GM19025 (cell line): ENCODE data around the gene DIAPH1.

Experiments
- ATAC-seq: cut with Tn5 transposase; IDR thresholded peaks from one replicate; pipeline ENCODE4 v1.9.1; 2021; ENCODE audit warnings: mild to moderate bottlenecking, low read depth, moderate library complexity; ENCODE audit not compliant: unreplicated experiment

DIAPH1 gene

DNA sequence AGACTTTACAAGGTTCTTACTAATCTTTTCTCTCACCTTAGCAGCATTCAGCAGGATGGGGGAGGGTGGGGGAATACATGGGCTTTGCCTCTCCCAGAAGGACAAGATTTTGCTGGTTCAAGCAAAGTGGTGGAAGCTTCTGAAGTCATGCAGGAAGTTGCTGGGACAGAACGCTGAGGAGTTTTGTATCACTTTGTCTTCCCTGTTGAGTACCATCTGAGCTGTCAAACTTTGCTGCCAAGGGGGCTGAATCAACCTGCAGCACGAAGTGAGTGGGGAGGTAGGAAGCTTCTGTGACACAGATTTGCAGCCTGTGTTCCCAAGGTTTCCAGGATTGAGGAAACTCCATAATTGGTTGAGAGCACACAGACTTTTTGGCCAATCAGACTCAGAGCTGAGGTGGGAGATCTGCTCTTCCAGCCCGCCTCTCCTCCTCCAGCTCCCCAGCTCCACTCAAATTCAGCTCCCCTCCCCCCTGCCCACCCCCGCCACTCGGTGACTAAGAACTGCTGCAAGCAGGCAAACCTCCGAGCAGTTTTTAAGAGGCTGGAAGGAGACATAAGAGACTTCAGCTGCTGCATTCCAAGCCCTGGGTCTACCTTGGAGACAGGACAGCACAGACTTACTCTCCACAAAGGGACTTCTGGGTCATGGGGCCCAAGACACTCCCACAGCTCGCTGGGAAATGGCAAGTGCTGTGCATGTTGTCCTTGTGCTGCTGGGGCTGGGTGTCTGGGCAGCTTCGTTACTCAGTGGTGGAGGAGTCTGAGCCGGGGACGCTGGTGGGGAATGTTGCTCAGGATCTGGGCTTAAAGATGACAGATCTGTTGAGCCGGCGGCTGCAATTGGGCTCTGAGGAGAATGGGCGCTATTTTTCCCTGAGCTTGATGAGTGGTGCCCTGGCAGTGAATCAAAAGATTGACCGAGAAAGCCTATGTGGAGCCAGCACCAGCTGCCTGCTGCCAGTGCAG is 129.9 kb downstream of the DIAPH1 start, which contains the start of gene PCDHGC5:
Gene PCDHGC5 (plus strand): TSS at position 491 of the 971 bp plus-strand sequence. CDS start 160 bp downstream, at position 651.
- no peak for ATAC-seq

- no peak for ATAC-seq
Observed at GRCh38 chr5:141487131-141487530, 131.7 kb downstream of the DIAPH1 start.

- no peak for ATAC-seq
Observed at GRCh38 chr5:141486091-141486490, 132.7 kb downstream of the DIAPH1 start.

DNA sequence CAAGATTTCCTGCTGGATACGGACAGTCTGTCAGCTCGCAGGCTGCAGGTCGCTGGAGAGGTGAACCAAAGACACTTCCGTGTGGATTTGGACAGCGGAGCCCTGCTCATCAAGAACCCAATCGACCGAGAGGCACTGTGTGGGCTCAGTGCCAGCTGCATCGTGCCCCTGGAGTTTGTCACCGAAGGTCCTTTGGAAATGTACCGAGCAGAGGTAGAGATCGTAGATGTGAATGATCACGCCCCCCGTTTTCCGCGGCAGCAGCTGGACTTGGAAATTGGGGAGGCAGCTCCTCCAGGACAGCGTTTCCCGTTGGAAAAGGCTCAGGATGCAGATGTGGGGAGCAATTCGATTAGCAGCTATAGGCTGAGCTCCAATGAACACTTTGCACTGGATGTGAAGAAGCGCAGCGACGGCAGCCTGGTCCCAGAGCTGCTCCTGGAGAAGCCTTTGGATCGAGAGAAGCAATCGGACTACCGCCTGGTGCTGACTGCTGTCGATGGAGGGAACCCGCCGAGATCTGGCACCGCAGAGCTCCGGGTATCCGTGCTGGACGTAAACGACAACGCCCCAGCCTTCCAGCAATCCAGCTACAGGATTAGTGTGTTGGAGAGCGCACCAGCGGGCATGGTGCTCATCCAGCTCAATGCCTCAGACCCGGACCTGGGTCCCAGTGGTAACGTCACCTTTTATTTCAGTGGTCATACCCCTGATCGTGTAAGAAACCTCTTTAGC is 133.3 kb downstream of the DIAPH1 start:
- ATAC-seq = no peak

DNA sequence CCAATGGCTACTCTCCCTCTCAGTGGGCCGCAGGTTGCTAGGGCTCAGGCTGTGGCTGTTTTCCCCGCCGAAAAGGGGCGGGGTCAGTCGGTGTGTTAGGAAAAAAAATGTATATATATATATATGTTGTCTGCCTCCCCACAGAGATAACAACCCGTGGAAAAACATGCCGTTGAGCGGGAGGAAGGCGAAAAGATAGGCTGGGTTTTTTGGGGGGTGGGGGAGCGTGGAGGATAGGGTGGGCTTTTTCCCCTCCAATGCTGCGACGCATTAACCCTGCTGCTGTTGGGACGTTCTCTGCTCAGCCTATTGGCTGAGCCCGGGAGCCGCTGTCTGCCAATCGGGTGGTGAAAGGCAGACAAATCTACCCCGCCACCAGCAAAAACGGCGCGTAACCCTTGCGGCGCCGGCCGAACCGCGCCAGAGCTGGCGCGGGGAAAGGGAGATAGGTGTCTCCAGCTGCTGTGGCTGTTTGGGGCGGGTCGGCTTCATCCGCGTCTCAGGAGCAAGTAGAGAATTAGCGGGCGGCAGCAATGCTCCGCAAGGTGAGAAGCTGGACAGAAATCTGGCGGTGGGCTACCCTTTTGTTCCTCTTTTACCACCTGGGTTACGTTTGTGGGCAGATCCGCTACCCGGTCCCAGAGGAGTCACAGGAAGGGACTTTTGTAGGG is 134.0 kb downstream of the DIAPH1 start, which contains the start of gene PCDHGC4:
Gene PCDHGC4 (plus strand): TSS at position 390 of the 671 bp plus-strand sequence. CDS start 144 bp downstream, at position 534.
- ATAC-seq = no peak

GRCh38 chr5:141484310-141484640 is 134.5 kb downstream of the DIAPH1 start:
- ATAC-seq = no peak

- no peak for ATAC-seq
Observed at GRCh38 chr5:141483902-141484301, 134.9 kb downstream of the DIAPH1 start.

- ATAC-seq = no peak
Observed at GRCh38 chr5:141479776-141480175, 139.0 kb downstream of the DIAPH1 start.

- no peak for ATAC-seq
Observed at GRCh38 chr5:141478321-141478945, 140.4 kb downstream of the DIAPH1 start.

- no peak for ATAC-seq
Observed at GRCh38 chr5:141477815-141478214, 141.0 kb downstream of the DIAPH1 start.

GRCh38 chr5:141477044-141477575 is 141.7 kb downstream of the DIAPH1 start:
- ATAC-seq = no peak

DNA sequence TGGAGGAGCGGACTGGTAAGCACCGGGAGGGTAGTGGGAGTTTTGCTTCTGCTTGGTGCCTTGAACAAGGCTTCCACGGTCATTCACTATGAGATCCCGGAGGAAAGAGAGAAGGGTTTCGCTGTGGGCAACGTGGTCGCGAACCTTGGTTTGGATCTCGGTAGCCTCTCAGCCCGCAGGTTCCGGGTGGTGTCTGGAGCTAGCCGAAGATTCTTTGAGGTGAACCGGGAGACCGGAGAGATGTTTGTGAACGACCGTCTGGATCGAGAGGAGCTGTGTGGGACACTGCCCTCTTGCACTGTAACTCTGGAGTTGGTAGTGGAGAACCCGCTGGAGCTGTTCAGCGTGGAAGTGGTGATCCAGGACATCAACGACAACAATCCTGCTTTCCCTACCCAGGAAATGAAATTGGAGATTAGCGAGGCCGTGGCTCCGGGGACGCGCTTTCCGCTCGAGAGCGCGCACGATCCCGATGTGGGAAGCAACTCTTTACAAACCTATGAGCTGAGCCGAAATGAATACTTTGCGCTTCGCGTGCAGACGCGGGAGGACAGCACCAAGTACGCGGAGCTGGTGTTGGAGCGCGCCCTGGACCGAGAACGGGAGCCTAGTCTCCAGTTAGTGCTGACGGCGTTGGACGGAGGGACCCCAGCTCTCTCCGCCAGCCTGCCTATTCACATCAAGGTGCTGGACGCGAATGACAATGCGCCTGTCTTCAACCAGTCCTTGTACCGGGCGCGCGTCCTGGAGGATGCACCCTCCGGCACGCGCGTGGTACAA is 142.5 kb downstream of the DIAPH1 start:
- ATAC-seq = peak; percentile 19

GRCh38 chr5:141475625-141476131 is 143.1 kb downstream of the DIAPH1 start, which contains the start of gene PCDHGC3:
TSS of gene PCDHGC3 (plus strand) at chr5:141475966. CDS start at chr5:141476117, 151 bp downstream.
- ATAC-seq = peak; percentile 97

- ATAC-seq = no peak
Observed at GRCh38 chr5:141465351-141465750, 153.4 kb downstream of the DIAPH1 start.
